ENCODE data around the gene UBE2G1.
A peak's percentile ranks its signal among the peaks of the same experiment; 100 is the strongest.
"Not testable (repeated sequence)": the region's sequence is repeated elsewhere in the genome, so short reads cannot be mapped to it uniquely, and the experiment has no call there.

The UBE2G1 gene, protein sequence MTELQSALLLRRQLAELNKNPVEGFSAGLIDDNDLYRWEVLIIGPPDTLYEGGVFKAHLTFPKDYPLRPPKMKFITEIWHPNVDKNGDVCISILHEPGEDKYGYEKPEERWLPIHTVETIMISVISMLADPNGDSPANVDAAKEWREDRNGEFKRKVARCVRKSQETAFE

DNA sequence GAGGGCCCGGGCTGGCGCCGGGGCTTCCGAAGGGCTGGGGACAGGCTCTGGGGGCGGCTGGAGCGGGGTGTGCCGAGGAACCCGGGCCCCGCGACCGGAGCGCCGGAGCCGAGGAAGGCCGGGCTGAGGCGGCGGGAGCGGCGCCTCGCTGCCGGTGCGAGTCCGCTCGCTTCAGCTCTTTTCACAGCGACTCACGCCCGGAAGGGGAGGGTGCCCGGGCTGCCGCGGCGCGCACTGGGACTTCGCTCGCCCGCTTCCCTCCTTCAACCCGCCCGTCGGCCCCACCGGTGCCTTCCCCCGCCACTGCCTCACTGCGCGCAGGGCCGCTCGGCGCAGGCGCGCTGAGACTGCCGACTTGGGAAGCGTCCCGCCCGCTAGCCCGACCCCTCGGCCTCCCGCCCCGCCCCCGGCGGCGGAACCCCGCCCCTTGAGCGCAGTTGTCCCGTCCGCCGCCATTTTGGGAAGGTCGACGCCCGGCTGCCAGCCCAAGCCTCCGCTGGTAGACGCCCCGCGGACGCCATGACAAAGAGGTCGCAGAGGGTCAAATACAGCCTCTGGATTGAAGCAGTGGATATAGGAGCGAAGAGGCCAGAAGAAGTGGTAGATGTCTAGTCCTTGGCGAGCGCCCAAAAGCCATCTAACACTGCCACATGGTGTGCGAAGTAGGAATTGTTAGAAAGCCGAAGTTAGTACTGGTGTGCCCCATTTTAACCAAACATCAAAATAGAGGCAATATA lies at the start of gene UBE2G1:
Gene UBE2G1, minus strand, starts transcription at position 349 of the 737 bp plus-strand sequence. CDS start 359 bp downstream, outside the sequence.
- peak; percentile 98 to 99 for DNase-seq (ENCODE audit: low read depth in 2 of 2)

DNA sequence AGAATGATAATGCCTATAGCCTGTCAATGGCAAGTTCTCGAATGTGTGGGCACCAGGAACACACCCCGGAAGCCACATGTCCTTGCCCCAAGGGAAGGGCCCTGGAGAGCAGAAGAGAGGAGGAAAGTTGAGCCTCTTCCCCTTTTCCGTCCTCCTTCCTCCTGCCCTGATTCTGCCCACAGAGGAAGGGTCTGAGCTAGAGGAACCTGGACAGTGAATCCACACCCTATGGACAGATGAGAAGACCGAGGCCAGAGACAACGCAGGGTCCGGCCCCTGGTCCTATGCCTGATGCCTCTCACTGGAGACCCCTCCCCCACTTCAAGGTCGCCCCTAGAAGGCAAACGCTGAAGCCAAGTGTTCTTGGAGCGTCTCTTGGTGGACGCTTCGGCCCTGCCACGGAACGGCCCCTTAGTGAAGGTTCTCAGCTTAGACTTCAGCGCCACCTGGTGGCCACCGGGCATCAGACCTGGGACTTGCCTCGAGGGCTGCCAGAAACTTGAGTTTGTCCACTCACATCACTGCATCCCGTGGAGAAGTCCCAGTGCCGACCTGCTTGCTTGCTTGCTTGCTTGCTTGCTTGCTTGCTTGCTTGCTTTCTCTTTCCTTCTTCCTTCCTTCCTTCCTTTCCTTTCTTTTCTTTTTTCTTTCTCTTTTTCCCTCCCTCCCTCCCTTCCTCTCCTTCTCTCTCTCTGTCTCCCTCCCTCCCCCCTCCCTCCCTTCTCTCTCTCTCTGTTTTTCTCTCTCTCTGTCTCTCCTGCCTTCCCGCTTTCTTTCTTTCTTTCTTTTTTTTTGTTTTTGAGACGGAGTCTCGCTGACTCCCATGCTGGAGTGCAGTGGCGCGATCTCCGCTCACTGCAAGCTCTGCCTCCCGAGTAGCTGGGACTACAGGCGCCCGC lies 46.7 kb upstream of the UBE2G1 start:
- peak; percentile 90 to 97 for DNase-seq (ENCODE audit: low read depth in 2 of 2)

DNA sequence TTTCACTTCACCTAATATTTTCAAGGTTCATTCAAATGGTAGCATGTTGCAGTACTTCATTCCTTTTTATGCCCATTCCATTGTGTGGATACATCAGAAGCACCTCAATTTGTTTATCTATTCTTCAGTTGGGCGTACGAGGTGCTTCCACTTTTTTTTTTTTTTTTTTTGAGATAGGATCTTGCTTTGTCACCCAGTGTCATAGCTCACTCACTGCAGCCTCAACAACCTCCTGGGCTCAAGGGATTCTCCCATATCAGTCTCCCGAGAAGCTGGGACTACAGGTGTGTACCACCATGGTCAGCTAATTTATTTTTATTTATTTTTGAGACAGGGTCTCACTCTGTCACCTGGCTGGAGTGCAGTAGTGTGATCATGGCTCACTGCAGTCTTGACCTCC lies 44.7 kb upstream of the UBE2G1 start:
- no peak for DNase-seq (ENCODE audit: low read depth in 2 of 2)

DNA sequence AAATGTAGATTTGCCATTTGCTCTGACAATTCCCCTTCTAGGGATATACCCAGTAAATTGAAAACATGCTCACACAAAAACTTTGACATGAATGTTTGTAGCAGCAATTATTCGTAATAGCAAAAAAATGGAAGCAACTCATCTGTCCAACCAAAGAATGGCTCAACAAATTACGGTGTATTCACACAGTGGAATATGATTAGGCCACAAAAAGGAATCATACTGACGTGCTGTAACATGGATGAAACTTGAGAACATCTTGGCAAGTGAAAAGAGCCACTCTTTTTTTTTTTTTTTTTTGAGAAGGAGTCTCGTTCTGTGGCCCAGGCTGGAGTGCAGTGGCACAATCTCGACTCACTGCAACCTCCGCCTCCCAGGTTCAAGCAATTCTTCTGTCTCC lies 43.2 kb upstream of the UBE2G1 start:
- no peak for DNase-seq (ENCODE audit: low read depth in 2 of 2)

DNA sequence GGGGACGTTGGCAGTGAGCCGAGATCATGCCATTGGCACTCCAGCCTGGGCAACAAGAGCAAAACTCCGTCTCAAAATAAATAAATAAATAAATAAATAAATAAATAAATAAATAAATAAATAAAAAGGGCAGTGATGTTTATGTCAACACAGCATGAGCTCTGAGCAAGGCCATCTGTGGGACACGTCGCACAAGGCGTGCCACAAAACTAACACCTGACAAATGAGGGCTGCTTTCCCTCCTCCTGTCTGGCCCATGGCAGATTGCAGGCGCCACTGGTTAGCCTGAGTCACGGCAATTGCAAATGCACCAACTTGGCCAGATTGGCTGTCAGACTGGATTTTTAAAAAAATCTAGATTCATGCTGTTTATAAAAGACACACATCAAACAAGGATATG lies 41.4 kb upstream of the UBE2G1 start:
- DNase-seq (ENCODE audit: low read depth in 2 of 2), result no peak

DNA sequence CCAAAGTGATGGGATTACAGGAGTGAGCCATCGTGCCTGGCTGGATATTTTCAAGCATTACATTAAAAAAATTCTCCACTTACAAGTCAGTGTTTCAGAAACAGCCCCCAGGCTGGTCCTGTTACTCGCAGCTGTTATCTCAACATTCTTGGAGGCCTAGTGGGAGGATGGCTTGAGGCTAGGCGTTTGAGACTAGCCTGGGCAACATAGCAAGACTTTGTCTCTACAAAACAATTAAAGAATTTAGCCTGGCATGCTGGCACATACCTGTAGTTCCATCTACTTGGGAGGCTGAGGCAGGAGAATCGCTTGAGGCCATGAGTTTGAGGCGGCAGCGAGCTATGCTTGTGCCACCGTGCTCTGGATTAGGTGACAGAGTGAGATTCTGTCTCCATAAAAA lies 40.7 kb upstream of the UBE2G1 start:
- no peak for DNase-seq (ENCODE audit: low read depth in 2 of 2)

DNA sequence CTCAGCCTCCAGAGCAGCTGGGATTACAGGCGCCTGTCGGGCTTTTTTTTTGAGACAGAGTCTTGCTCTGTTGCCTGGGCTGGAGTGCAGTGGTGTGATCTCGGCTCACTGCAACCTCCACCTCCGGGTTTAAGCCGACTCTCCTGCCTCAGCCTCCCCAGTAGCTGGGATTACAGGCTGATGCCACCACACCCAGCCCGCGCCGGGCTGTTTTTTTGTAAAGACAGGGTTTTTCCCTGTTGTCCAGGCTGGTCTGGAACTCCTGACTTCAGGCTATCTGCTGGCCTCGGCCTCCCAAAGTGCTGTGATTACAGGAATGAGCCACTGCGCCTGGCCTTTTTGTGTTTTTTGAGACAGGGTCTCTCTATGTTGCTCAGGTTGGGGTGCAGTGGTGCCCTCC lies 39.9 kb upstream of the UBE2G1 start:
- DNase-seq (ENCODE audit: low read depth in 2 of 2), result no peak

DNA sequence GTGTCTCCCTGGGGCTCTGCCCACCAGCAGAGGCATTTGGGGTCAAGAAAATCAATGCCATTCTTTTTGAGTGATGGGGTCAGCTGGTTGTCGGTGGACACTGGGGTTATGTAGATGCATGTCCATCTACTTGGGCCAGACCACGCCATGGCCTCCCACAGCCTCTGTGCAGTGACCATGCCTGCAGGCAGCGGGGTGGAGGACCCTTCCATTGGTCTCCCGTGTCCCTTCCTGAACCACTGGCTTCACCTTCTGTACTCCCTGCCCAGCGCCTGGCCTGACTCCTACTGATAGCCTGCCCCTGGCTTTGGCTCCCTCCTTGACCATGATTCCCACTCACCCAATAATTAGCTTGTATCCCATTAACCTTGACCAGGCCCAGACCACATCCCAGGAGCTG lies 39.2 kb upstream of the UBE2G1 start:
- DNase-seq (ENCODE audit: low read depth in 2 of 2), result no peak

DNA sequence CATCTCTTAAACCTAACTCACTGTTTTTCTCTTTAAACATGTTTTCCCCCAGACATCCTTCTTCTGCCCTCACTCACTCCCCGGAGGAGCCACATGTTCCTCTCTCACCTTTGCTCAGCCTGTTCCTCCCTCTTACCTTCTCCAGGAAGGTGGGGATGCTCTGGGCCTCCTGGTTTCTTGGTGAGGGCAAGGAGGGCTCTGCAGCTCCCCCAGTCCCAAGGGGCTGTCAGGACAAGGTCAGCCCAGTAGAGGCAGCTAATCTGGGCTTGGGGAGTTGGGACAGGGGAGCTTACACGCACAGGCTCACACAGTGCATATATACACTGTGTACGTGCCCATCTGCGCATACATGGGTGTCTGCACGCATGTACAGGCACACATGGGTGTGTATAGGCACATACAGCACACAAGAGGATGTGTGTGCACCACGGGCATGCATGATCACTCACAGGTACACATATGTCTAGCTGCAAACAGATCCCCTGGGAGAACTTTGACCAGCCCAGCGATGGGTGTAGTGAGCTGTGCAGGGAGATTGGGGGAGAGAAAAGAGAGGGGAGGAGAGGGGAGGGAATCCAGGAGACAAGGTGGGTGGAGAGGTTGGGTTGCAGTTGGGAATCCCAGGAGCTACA lies 38.7 kb upstream of the UBE2G1 start:
- no peak for DNase-seq (ENCODE audit: low read depth in 2 of 2)

DNA sequence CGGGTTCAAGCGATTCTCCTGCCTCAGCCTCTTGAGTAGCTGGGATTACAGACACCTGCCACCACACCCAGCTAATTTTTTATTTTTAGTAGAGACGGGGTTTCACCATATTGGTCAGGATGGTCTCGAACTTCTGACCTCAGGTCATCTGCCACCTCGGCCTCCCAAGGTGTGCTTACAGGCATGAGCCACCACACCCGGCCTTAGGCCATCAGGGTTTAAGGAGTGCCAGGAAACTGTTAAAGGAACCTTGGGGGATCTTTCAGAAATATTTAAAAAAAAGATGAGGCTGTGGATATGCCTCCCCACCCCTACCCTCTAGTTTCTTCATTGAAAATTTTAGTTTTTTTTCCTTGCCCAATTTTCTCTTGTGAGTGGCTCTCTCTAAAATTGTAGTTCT lies 31.4 kb upstream of the UBE2G1 start:
- DNase-seq (ENCODE audit: low read depth in 2 of 2), result no peak

DNA sequence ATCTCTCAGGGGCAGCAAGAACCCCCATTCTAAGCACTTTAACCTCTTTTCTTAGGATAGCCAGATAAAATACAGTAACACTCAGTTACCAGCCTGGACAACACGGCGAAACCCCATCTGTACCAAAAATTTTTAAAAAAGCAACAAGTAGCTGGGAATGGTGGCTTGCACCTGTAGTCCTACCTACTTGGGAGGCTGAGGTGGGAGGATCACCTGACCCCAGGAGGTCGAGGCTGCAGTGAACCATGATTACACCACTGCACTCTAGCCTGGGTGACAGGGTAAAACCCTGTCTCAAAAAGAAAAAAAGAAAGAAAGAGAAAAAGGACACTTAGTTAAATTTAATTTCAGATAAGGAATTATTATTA lies 28.6 kb upstream of the UBE2G1 start:
- DNase-seq (ENCODE audit: low read depth in 2 of 2), result no peak

DNA sequence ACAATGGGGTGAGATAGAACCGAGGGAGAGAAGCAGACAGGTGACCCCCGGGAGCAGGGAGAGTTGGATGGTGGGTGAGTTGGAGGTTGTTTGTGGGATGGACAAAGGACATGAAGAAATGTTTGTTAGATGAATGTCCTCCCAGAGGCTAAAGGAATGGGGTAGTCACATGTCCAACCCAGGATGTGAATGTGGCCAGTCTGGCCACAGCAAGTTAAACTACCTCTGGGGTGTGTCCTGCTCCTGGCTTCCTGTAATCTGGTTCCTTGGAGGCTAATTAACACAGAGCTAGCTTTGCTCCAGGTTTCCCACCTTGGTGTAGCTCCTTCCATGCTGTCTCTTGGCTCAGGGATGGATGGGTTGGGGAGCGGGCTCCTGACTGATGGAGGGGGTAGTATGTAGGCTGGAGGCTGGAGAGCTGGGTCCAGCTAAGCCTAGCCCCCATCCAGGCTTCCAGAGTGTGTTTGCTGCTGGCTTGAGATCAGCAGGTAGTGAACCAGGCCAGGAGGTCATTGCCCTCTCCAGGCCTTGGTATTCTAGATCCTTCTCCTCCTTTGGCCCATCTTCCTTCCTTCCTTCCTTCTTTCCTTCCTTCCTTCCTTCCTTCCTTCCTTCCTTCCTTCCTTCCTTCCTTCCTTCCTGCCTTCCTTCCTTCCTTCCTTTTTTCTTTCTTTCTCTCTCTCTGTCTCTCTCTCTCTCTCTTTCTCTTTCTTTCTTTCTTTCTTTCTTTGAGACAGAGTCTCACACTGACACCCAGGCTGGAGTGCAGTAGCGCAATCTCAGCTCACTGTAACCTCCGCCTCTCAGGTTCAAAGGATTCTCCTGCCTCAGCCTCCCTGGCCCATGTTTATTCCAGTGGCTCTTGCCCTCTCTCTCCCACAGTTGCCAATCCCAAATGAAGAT lies 28.0 kb upstream of the UBE2G1 start:
- DNase-seq (ENCODE audit: low read depth in 2 of 2), result no peak

DNA sequence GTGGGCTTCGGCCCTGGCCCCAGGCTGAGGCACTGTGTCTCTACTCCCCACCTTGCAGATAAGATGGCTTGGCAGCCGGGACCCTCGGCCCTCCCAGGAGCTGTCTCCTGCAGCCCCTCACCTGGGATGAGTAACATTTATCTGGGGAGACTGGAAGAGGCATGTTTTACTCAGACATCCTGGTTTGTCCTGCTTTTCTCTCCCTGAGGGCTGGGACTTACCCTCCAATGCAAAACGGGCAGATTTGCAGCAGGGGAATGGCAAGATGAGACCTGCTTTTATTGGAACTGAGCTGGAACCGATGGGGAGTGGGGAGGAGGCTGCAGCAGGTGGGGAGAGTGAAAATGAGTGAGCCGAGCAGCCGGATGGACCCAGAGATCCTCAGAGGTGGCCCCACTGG lies 27.3 kb upstream of the UBE2G1 start:
- no peak for DNase-seq (ENCODE audit: low read depth in 2 of 2)

DNA sequence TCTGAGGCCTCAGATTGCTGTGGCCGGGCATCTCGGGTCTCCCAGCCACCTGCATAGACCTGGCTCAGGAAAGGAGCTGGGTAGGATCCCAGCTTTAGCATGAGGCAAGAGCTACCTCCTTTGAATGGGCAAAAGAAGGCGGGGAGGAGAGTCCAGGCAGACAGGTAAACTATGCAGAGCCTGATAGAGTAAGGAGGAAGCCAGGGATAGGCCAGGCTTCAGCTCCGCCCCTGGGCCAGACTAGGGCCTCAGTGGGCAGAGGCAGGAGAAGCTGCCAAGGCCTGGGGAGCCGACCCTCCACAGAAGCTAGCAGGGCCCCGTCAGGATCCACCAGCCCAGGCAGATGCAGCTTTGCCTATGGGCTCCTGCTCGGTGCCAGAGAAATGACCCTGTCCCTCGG lies 22.6 kb upstream of the UBE2G1 start:
- DNase-seq (ENCODE audit: low read depth in 2 of 2), result no peak

DNA sequence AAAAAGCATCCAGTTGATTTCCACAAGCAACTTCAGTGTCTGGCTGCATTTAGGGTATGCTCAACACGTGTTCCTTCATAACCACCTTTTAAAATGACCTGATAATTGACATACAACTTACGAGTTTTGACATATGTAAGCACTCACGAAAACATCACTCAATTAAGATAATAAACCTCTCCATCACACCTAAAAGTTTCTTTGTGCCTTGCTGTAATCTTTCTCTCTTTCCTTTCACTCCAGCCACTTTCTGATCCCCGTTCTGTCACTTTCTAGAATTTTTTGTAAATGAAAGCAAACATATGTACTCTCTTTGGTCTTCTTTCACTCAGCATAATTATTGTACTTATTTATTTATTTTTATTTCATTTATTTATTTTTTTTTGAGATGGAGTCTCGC lies 20.7 kb upstream of the UBE2G1 start:
- no peak for DNase-seq (ENCODE audit: low read depth in 2 of 2)

DNA sequence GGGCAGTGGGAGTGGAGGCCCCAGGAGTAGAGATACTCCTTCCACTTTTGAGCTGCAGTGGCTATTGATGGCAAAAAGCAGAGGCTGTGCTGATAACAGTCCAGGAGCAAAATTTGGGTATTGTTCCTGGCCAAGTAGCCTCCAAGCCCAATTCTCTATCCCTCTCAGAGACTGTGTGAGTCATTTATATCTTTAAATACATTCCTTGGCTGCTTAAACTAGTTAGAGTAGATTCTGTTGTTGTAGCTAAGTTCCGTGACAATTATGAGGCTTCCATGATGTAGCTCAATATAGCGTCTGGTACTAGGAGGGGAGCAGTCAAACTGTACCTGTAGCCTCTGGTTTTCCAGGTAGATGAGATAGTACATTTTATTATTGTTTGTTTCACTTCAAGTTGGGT lies 19.9 kb upstream of the UBE2G1 start:
- no peak for DNase-seq (ENCODE audit: low read depth in 2 of 2)

DNA sequence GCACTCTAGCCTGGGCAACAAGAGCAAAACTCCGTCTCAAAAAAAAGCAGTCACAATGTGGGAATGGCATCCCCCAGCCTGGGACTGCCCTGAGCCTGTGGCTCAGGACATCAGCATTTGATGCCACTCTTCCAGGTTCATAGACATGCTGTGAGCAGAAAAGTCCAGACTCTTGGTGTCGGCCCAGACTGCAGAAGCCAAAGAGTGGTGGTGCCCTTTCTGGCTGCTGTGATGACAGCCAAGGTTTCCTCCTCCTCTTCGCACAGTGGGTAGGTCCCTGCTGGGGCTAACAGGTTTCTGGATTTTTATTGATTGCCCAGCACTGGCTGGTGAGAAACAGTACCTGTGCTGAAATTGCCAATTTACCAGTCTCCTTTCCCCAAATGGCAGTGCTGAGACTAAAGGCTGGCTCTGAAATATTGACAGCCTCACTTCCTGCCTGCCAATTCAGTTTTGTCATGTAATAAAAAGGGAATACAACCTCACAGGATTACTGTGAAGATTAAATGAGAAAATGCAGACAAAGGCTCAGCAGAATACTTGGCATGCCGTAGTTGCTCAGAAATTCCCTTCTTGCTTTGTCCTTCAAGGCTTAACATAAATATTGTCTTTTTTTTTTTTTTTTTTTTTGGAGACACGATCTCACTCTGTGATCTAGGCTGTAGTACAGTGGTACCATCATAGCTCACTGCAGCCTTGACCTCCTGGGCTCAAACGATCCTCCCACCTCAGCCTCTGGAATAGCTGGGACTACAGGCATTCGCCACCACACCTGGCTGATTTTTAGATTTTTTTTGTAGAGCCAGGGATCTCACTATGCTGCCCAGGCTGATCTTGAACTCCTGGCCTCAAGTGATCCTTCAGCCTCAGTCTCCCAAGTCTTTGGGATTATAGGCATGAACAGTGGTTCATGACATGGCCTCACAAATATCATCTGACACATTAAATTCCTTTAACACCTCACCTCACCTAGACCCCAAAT lies 15.5 kb upstream of the UBE2G1 start:
- DNase-seq (ENCODE audit: low read depth in 2 of 2), result no peak

DNA sequence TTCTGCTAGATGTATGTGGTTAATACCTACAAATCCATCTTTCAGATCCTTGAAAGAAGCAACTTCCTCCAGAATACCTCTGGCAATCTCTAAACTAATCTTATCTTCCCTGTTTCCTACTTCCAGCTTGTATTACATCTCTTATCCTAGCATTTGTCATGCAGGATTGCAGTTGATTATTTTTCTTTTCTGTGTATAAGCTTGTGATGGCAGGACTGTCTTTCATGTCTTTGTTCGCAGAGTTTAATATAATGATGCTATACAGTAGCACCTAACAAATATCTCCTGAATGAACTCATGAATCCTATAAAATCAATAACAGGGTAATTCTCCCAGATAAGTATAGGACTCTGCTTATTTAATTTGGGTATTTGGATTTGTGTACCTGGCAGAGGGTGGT lies 12.2 kb upstream of the UBE2G1 start:
- no peak for DNase-seq (ENCODE audit: low read depth in 2 of 2)

DNA sequence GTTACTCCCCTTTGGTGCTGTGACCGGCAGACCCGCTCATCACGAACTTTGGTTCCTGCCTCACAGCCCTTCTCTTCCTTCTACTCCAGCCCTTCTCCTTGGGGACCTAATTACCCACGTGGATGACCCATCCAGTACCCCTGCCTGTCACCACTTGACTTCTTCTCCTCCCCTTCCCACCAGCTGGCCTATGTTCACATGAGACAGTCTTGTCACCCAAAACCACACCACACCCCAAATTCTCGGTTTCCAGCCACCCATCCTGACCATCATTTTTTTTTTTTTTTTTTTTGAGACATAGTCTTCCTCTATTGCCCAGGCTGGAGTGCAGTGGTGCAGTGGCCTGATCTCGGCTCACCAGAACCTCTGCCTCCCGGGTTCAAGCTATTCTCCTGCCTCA lies 10.8 kb upstream of the UBE2G1 start:
- not testable (repeated sequence) for DNase-seq (ENCODE audit: low read depth in 2 of 2)

DNA sequence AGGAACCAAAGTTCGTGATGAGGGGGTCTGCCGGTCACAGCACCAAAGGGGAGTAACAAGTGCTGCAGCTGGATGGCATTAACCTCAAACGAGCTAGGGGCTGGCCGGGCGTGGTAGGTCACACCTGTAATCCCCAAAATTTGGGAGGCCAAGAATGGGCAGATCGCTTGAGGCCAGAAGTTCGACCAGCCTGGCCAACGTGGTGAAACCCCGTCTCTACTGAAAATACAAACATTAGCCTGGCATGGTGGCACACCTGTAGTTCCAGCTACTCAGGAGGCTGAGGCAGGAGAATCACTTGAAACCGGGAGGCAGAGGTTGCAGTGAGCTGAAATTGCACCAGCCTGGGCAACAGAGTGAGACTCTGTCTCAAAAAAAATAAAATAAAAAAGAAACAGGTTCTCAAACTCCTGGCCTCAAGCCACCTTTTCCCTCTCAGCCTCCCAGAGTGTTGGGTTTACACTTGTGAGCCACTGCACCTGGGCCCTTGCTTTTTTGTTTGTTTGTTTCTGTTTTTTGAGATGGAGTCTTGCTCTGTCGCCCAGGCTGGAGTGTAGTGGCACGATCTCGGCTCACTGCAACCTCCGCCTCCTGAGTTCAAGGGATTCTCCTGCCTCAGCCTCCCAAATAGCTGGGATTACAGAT lies 9.4 kb upstream of the UBE2G1 start:
- not testable (repeated sequence) for DNase-seq (ENCODE audit: low read depth in 2 of 2)

Measured in stimulated activated CD4-positive, alpha-beta T cell treated with anti-CD3 and anti-CD28 coated beads, Interleukin-4, amount 100 ng/mL, for 48 hours (primary cell).